Activated CD8-positive, alpha-beta memory T cell treated with anti-CD3 and anti-CD28 coated beads for 1 hour (primary cell): ENCODE measurements around the gene OR2AG2.
A peak's percentile ranks its signal among the peaks of the same experiment; 100 is the strongest.
"Not testable (repeated sequence)": the region's sequence is repeated elsewhere in the genome, so short reads cannot be mapped to it uniquely, and the experiment has no call there.

Experiments
- DNase-seq, 2 donors: peaks; one replicate each; pipeline ENCODE4 v3.0.0-alpha.2; 2020; ENCODE audit warnings: low read depth in 1 of 2; ENCODE audit errors: extremely low read depth in 1 of 2

The OR2AG2 gene

GRCh38 chr11:6771926-6772893, at the start of gene OR2AG2:
Gene OR2AG2, minus strand, starts transcription at chr11:6771976. Its CDS starts 3,019 bp downstream, at chr11:6768957.
- DNase-seq: no peak

GRCh38 chr11:6818967-6819366, 47.2 kb upstream of the OR2AG2 start:
- DNase-seq: no peak

GRCh38 chr11:6817694-6818093, 45.9 kb upstream of the OR2AG2 start:
- DNase-seq: no peak

GRCh38 chr11:6813656-6814055, 41.9 kb upstream of the OR2AG2 start:
- no peak for DNase-seq

- DNase-seq: no peak
Observed at GRCh38 chr11:6812390-6813005, 40.7 kb upstream of the OR2AG2 start.

GRCh38 chr11:6801075-6801474, 29.3 kb upstream of the OR2AG2 start:
- not testable (repeated sequence) for DNase-seq

- DNase-seq: no peak
Observed at GRCh38 chr11:6799402-6799801, 27.6 kb upstream of the OR2AG2 start, which contains the start of gene OR6A2. Gene OR6A2, minus strand, starts transcription at chr11:6799689. Its CDS starts 3,981 bp downstream, at chr11:6795708.

- no peak for DNase-seq
Observed at GRCh38 chr11:6794639-6795038, 22.9 kb upstream of the OR2AG2 start.

GRCh38 chr11:6790546-6790945, 18.8 kb upstream of the OR2AG2 start:
- DNase-seq: no peak

GRCh38 chr11:6782720-6783119, 10.9 kb upstream of the OR2AG2 start, which contains the start of gene OR2AG1:
Gene OR2AG1, plus strand, starts transcription at chr11:6783020. Its CDS starts 2,018 bp downstream, at chr11:6785038.
- no peak for DNase-seq

GRCh38 chr11:6780829-6781228, 9.1 kb upstream of the OR2AG2 start:
- DNase-seq: no peak

GRCh38 chr11:6778518-6778917, 6.7 kb upstream of the OR2AG2 start:
- DNase-seq: no peak

- peak in 1 of 2 donors; percentile 22 for DNase-seq
Observed at GRCh38 chr11:6757373-6757967, 14.3 kb downstream of the OR2AG2 start.

GRCh38 chr11:6755953-6756347, 15.8 kb downstream of the OR2AG2 start:
- DNase-seq: no peak

GRCh38 chr11:6755303-6755952, 16.3 kb downstream of the OR2AG2 start:
- DNase-seq: no peak

GRCh38 chr11:6747097-6747668, 24.6 kb downstream of the OR2AG2 start:
- DNase-seq: no peak

- DNase-seq: no peak
Observed at GRCh38 chr11:6746626-6747025, 25.1 kb downstream of the OR2AG2 start.

GRCh38 chr11:6746086-6746618, 25.6 kb downstream of the OR2AG2 start:
- DNase-seq: peak in 1 of 2 donors; percentile 14

GRCh38 chr11:6745465-6746015, 26.2 kb downstream of the OR2AG2 start:
- DNase-seq: no peak

- no peak for DNase-seq
Observed at GRCh38 chr11:6745018-6745417, 26.8 kb downstream of the OR2AG2 start.
